K562 (cell line): ENCODE data around the gene CABP2. TPM values are rescaled to one million over a fixed set of nuclear protein-coding genes. Genes with fewer than 3 reads are reported as not detected.

ENCODE experiments used
- CREB3L1 ChIP-seq: fragments of 450-650 bp; IDR thresholded peaks from 2 replicates; pipeline ENCODE4 v1.6.1; 2014; ENCODE audit warnings: low read depth, mild to moderate bottlenecking, moderate library complexity, borderline replicate concordance
- CTBP1 ChIP-seq: fragments of 450-650 bp; IDR thresholded peaks from 2 replicates; pipeline ENCODE4 v1.6.1; 2016; ENCODE audit warnings: borderline replicate concordance
- DPF2 ChIP-seq: fragments of 450-650 bp; IDR thresholded peaks from 2 replicates; pipeline ENCODE4 v1.6.1; 2016
- KHSRP ChIP-seq: fragments of 450-650 bp; IDR thresholded peaks from 2 replicates; pipeline ENCODE4 v1.6.1; 2017
- MBD1 ChIP-seq: fragments of 250-450 bp; sonication (Bioruptor Pico); IDR thresholded peaks from 2 replicates; pipeline ENCODE4 v1.8.0; 2022; ENCODE audit warnings: inconsistent platforms
- MCM2 ChIP-seq: fragments of 450-650 bp; IDR thresholded peaks from 2 replicates; pipeline ENCODE4 v1.6.1; 2017; ENCODE audit warnings: low read depth, mild to moderate bottlenecking
- NCOA6 ChIP-seq: fragments of 450-650 bp; IDR thresholded peaks from 2 replicates; pipeline ENCODE4 v1.6.1; 2017; ENCODE audit warnings: mild to moderate bottlenecking
- RBM22 ChIP-seq: fragments of 200-400 bp; formaldehyde crosslinking; IDR thresholded peaks from 2 replicates; pipeline ENCODE4 v1.6.1; 2018; ENCODE audit warnings: low read length, low read depth; ENCODE audit not compliant: poor library complexity, severe bottlenecking
- RREB1 ChIP-seq: fragments of 250-450 bp; sonication (Bioruptor Pico); IDR thresholded peaks from 2 replicates; pipeline ENCODE4 v1.4.0; 2020
- STAG1 ChIP-seq: sonication (generic); formaldehyde crosslinking; IDR thresholded peaks from 2 replicates; pipeline ENCODE4 v1.5.0; 2020; ENCODE audit warnings: missing genetic modification reagents, borderline replicate concordance
- THRA ChIP-seq: fragments of 450-650 bp; IDR thresholded peaks from 2 replicates; pipeline ENCODE4 v1.6.1; 2017; ENCODE audit warnings: mild to moderate bottlenecking, moderate library complexity
- WHSC1 ChIP-seq: IDR thresholded peaks from one replicate; pipeline ENCODE4 v1.6.1; 2012; ENCODE audit warnings: low read length, control low read depth, inconsistent platforms
- ZC3H8 ChIP-seq: fragments of 450-650 bp; IDR thresholded peaks from 2 replicates; pipeline ENCODE4 v1.6.1; 2017
- ZNF212 ChIP-seq: fragments of 450-650 bp; formaldehyde crosslinking; IDR thresholded peaks from 2 replicates; pipeline ENCODE4 v1.4.0; 2020; ENCODE audit warnings: mild to moderate bottlenecking
- ZNF395 ChIP-seq: fragments of 200-800 bp; sonication (Bioruptor generic); IDR thresholded peaks from 2 replicates; pipeline ENCODE4 v1.6.1; 2017; ENCODE audit warnings: missing genetic modification characterization, missing compliant biosample characterization
- ZNF57 ChIP-seq: fragments of 450-650 bp; formaldehyde crosslinking; IDR thresholded peaks from 2 replicates; pipeline ENCODE4 v1.4.0; 2020; ENCODE audit warnings: mild to moderate bottlenecking, moderate library complexity
- polyA plus RNA-seq, 8 experiments: library from polyadenylated mRNA; depleted of rRNA in 4 of 8; stranded (reverse) in 5 of 8; unstranded in 3 of 8; fragments of >200 nt; fragmentation: Nextera tagmentation in 2 of 8; fragmentation: Illumina TruSeq in 1 of 8; extraction: Ambion mirVana in 2 of 8; extraction: Trizol in 1 of 8; gene quantifications; 2 replicates each; pipeline versions ENCODE4 v1.2.1 to v1.2.3, GENCODE V29; 2011 to 2014; ENCODE audit warnings: inconsistent platforms in 1 of 8, missing spikeins in 1 of 8
- total RNA-seq, 7 experiments: library from RNA; depleted of rRNA in 6 of 7; stranded (reverse); fragments of >200 nt in 6 of 7; fragmentation: Illumina TruSeq in 2 of 7; extraction: Trizol in 2 of 7; gene quantifications; 2 replicates each; pipeline versions ENCODE4 v1.2.1 to v1.2.3, GENCODE V29; 2011 to 2021; ENCODE audit warnings: low replicate concordance in 1 of 7

CABP2 gene
- total and polyA plus RNA-seq, 9 of the 15 experiments (the other 6 are each of a cell fraction or from before 2014, with no cell fraction given) = not detected

GRCh38 chr11:67508486-67509121 lies 14.6 kb downstream of the CABP2 start (continued):
- TF ChIP-seq RREB1 (0 out of 2 replicates have a peak, but pooled peaks have one; percentile 61), DPF2 (0 out of 2 replicates have a peak, but pooled peaks have one; percentile 9), CTBP1 (peak; percentile 96), RBM22 (peak; percentile 96), MBD1 (CRISPR knock-in tag) (no peak), ZNF212 (0 out of 2 replicates have a peak, but pooled peaks have one; percentile 11), KHSRP (peak; percentile 76), CREB3L1 (peak; percentile 81), STAG1 (CRISPR knock-in tag) (no peak), ZNF395 (CRISPR knock-in tag) (no peak; the same call in 1 of the 2 replicates), WHSC1 (no peak), THRA (no peak), NCOA6 (no peak), ZC3H8 (no peak), MCM2 (no peak), ZNF57 (no peak)
